GM11168 (cell line): ENCODE results near the gene CDH13.

ENCODE experiments used
- in situ Hi-C: fragments of 300-500 bp; cut with MboI; formaldehyde crosslinking; loops from one replicate; pipeline ENCODE4 v1.12.0; 2022; ENCODE audit warnings: low sequenced_read_pairs; ENCODE audit not compliant: unreplicated experiment

Gene CDH13

DNA sequence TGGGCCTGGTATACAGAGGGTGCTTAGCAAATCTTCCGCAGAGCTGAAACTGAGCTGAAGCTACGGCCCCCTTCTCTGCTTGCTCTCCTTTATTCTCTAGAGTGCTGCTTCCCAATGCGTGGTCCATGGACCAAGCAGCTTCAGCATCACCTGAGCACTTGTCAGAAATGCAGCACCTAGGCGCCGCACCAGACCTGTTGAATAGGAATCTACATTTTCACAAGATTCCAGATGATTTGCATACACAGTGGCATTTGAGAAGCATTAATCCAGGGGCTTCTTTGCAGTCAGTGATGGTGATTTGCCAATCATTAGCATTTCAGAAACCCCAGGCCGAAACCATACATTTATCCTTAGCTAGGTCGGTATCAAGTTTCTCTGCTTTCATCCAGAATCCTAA is 204.2 kb downstream of the CDH13 start:
- in situ Hi-C loops, result no loop called here

- in situ Hi-C loops, result no loop called here
Measured at GRCh38 chr16:82832821-82833220, 206.1 kb downstream of the CDH13 start.

- in situ Hi-C loops, result no loop called here
Measured at GRCh38 chr16:82833378-82833993, 206.7 kb downstream of the CDH13 start.

DNA sequence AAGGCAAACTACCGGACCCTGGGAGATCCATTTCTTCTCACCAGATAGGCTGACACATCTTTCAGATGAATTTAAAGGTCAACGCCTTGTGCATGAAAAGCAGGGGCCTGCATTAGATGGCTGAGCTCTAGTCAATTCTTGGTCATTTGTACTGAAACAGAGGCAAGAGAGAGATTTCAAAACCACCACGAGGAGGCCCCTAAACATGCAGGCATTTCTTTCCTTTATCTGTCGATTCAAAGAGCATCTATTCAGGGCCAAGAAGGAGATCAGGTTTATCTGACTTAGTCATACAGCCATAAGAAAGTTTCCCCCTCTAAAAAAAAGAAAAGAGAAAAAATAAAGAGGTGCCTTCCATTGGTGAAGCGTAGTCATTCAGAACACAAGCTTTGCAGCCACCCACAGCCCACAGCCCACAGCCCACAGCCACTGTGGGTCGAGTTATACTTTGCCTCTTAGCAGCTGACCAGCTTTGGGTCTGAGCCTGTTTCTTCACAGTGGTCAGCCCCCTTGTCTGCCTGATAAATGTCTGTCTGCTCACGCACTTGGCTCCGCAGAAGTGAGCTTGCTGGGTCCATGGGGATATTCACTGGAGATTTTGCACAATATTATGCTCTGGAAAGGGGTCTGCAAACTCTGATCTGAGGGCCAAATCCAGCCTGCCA is 207.5 kb downstream of the CDH13 start:
- in situ Hi-C loops, result no loop called here

DNA sequence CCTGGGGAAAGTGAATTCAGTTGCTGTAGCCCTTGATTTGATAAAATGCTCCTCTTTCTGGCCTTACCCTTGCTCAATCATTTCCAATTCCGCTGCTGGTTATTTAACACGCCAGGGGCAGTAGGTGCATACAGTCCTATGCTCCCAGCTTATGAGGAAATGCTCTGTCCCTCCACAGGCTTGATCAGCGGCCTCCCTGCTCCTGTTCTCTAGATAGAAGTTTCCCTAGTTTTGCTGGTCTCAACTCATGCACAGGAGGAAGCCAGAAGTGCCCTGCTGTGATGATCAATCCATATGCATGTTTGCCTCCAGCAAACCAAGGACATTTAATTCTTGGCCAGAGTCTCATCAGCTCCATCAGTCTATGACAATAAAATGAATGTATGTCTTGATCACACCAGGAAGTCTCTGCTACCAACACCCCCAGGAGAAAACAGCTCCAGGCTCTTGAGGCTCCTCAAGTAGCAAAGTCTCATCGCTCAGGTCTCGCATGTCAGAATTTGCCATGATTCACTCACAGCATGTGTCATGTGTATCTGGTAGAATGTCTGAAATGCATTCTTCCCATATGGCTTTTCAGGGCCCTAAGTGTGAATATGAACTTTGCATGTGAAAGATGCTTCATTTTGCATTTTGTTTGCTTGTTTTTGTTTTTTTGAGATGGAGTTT is 208.9 kb downstream of the CDH13 start:
- in situ Hi-C loops, result no loop called here

DNA sequence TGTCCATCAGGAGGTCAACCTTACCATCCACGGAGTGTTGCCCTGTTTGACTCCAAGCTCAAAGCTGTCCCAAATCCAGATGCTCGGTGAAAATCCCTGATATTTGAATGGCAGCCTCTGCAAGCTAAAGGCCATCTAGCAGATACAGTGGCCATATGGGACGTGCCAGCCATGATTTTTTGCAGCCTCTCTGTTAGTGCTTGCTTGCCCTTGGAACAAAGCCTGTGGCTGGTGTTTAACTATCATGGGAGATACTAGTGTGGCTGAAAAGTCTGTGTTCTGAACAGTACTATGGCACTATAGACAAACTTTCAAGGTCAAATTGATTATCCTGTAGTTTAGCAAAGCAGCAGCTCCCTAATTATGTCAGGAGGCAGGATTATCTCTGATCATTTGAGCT is 214.3 kb downstream of the CDH13 start:
- in situ Hi-C loops, result no loop called here

DNA sequence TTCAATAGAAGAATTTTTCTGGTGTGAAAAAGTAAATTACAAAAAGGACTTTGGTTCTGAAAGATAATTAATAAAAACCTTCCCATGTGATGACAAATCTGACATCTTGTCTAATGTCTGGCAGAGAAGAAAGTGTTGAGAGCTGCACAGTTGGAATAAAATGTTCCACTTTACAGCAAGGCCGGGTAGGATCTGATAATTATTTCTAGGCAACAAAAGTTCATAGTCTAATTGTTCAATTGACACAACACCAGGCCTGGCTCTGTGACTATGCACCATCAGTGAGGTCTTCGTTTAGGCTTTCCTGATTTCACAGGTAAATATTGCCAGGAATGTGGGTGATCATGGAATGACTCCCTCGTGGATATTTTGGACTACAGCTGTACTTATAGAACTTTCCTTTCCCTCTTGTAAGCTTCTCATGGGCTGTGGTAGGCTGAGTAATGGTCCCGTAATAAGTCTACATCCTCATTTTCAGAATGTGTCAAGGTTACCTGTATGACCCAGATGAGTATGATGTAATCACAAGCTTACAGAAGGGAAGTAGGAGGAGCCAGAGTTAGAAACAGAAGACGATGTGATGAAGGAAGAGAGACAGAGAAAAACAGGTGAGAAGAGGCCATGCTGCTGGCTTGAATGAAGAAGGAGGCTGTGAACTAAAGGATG is 217.0 kb downstream of the CDH13 start:
- in situ Hi-C loops, result no loop called here

GRCh38 chr16:82845116-82845515 is 218.3 kb downstream of the CDH13 start:
- in situ Hi-C loops, result no loop called here

- in situ Hi-C loops, result no loop called here
Measured at GRCh38 chr16:82846806-82847205, 220.0 kb downstream of the CDH13 start.

- in situ Hi-C loops, result no loop called here
Measured at GRCh38 chr16:82848013-82848412, 221.2 kb downstream of the CDH13 start.

GRCh38 chr16:82852388-82853008 is 225.7 kb downstream of the CDH13 start:
- in situ Hi-C loops, result no loop called here

GRCh38 chr16:82855471-82855870 is 228.7 kb downstream of the CDH13 start:
- in situ Hi-C loops, result no loop called here

DNA sequence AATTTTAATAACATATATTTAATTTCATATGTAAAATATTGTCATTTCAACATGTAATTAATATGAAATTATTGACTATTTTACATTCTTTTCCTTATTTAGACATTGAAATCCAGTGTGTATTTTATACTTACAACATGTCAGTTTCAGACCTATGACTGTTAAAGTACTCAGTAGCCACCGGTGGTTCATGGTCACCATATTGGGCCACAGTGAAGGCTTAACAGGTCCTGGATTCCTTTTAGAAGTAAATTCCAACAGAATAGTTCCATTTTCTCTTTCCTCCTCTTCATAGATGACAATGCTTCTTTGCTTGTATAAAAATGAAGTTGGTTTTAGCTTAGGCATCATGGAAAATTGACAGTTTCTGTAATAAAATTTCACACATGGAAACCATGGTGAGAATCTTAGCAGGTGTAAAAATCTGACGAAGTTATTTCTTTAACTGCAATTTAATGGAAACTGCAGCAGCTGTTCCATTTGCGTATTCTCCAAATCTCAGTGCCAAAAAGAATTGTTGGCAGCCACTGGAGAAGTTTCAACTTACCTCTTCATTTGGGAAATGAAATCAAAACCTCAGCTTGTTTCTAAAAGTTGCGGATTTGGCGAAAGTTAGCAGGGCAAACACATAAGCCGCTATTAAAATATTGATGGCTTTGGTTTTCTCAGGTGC is 231.1 kb downstream of the CDH13 start:
- in situ Hi-C loops, result no loop called here

GRCh38 chr16:82859662-82860061 is 232.9 kb downstream of the CDH13 start:
- in situ Hi-C loops, result no loop called here

- in situ Hi-C loops, result no loop called here
Measured at GRCh38 chr16:82860071-82860470, 233.3 kb downstream of the CDH13 start.

- in situ Hi-C loops, result no loop called here
Measured at GRCh38 chr16:82862057-82862456, 235.3 kb downstream of the CDH13 start.

- in situ Hi-C loops, result no loop called here
Measured at GRCh38 chr16:82864332-82865040, 237.7 kb downstream of the CDH13 start.

GRCh38 chr16:82865412-82865811 is 238.6 kb downstream of the CDH13 start:
- in situ Hi-C loops, result no loop called here

DNA sequence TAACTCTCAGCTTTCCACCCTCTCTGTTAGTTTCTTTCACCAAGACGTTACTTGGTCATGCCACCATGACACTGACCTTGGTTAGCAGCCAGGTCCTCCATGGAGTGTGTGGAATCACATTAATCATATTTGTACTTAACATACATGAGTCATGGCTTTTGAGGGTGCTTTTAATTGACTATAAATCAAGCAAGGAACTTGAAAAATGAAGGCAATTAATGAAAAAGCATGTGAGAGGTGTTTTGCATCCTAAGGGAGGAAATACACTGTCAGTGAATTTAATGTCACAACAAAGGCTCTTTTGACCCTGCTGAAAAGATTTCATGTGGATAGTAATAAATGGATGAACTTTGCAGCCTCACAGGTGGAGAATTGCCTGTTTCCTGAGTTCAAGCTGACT is 240.7 kb downstream of the CDH13 start:
- in situ Hi-C loops, result no loop called here

GRCh38 chr16:82874271-82874670 is 247.5 kb downstream of the CDH13 start:
- in situ Hi-C loops, result no loop called here
